ENCODE measurements around the gene ZNF750. TPM values are rescaled to one million over a fixed set of nuclear protein-coding genes. Genes with fewer than 3 reads are reported as not detected.

Gene ZNF750
- total and polyA plus RNA-seq, 10 of the 15 experiments (the other 5 are each of a cell fraction or from before 2014, with no cell fraction given), result 0.06 TPM; not detected in 9

DNA sequence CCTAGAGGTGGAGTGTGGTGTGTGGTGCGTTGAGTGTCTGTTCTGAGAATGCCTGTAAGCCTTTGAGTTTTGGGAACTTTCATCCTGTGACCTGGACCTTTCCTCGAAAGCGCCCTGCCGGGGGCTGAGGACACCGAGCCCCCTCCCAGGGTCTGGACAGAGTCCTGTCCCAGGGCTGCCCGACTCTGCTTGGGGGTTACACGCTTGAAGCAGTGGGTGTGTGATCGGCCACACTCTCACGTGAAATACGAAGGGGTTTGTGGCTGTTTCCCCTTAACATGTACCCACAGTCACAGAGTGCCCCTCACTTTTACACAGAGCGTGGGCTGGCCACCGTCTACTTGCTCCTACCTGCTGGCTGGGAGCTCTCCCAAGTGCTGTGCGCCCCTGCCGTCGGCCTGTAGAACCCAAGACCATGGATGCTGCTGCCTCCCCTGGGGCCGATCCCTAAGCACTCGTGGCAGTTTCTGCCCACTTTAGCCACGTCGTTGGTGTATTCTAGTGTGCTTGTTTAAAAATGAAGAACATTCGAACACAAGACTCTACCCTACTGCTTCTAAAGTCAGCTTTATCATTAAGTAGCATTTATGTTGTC is 6.8 kb downstream of the ZNF750 start (continued):
- TF ChIP-seq NFYB (IDR thresholded peaks at IDR 0.05; ENCODE audit: insufficient read depth, low read depth, low read length), result no peak
- TF ChIP-seq ZNF274 (IDR thresholded peaks at IDR 0.05; ENCODE audit: insufficient read depth, insufficient read length), result no peak

DNA sequence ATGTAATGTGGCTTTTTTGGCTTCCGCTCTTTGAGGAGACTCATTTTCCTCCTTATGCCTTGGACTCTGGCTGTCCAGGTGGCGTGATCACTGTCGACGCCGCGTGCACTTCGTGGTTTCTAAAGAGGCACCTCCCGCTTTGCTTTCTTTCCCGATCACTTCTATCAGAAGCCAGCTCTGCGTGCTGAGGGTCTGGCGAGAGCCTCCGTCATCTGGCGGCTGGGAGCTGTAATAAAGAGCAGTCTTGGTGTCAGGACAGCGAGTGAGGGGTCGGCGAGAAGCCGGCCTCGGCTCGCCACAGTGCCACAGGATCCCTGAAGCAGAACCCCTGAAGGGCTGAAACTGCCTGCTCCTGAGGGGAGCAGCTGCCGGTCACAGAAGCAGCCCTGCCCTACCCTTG is 7.4 kb downstream of the ZNF750 start:
- no peak overlapping the region for H3K27ac ChIP-seq (ENCODE audit: control insufficient read depth, insufficient read depth)
- 94% methylated on average over 20 of the region's 20 CpGs for whole genome bisulfite sequencing (ENCODE audit: insufficient coverage, insufficient replicate concordance, low lambda C conversion rate, missing lambda C conversion rate)
- H3K9ac ChIP-seq (ENCODE audit: control insufficient read depth, insufficient read depth, low read length), result no peak overlapping the region
- ChIA-PET POLR2A (no interaction called here), RAD21 (ENCODE audit: unreplicated experiment) (no interaction called here), SMC1A (ENCODE audit: uncharacterized antibody, unreplicated experiment) (no interaction called here), CTCF (no interaction called here)
- ATAC-seq, result no peak
- peaks cover 3 to 4% of the 10 kb centered on the region in 2 experiments; a peak in 3 of 4 replicates for H3K36me3 ChIP-seq (ENCODE audit: control insufficient read depth in 2 of 2, insufficient read depth in 2 of 2, low read length in 1 of 2)
- no peak for TF ChIP-seq GABPA (IDR thresholded peaks at IDR 0.05; ENCODE audit: low read depth)
- no peak for TF ChIP-seq KAT2A (conservative IDR thresholded peaks at IDR 0.05; ENCODE audit: control insufficient read depth, low read depth, low read length)
- no peak for TF ChIP-seq TCF12 (IDR thresholded peaks at IDR 0.05; ENCODE audit: low read depth, low read length)
- no peak for TF ChIP-seq CEBPB (IDR thresholded peaks at IDR 0.05; ENCODE audit: borderline replicate concordance in 1 of 2, low read depth in 2 of 2, low read length in 2 of 2)
- TF ChIP-seq HCFC1 (IDR thresholded peaks at IDR 0.05; ENCODE audit: low read length), result no peak
- no peak for TF ChIP-seq EZH2 (IDR thresholded peaks at IDR 0.05; ENCODE audit: borderline replicate concordance, control insufficient read depth, low read depth, low read length)
- TF ChIP-seq, protein P1, sequence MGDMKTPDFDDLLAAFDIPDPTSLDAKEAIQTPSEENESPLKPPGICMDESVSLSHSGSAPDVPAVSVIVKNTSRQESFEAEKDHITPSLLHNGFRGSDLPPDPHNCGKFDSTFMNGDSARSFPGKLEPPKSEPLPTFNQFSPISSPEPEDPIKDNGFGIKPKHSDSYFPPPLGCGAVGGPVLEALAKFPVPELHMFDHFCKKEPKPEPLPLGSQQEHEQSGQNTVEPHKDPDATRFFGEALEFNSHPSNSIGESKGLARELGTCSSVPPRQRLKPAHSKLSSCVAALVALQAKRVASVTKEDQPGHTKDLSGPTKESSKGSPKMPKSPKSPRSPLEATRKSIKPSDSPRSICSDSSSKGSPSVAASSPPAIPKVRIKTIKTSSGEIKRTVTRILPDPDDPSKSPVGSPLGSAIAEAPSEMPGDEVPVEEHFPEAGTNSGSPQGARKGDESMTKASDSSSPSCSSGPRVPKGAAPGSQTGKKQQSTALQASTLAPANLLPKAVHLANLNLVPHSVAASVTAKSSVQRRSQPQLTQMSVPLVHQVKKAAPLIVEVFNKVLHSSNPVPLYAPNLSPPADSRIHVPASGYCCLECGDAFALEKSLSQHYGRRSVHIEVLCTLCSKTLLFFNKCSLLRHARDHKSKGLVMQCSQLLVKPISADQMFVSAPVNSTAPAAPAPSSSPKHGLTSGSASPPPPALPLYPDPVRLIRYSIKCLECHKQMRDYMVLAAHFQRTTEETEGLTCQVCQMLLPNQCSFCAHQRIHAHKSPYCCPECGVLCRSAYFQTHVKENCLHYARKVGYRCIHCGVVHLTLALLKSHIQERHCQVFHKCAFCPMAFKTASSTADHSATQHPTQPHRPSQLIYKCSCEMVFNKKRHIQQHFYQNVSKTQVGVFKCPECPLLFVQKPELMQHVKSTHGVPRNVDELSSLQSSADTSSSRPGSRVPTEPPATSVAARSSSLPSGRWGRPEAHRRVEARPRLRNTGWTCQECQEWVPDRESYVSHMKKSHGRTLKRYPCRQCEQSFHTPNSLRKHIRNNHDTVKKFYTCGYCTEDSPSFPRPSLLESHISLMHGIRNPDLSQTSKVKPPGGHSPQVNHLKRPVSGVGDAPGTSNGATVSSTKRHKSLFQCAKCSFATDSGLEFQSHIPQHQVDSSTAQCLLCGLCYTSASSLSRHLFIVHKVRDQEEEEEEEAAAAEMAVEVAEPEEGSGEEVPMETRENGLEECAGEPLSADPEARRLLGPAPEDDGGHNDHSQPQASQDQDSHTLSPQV (IDR thresholded peaks at IDR 0.05), result no peak
- TF ChIP-seq, protein P2, sequence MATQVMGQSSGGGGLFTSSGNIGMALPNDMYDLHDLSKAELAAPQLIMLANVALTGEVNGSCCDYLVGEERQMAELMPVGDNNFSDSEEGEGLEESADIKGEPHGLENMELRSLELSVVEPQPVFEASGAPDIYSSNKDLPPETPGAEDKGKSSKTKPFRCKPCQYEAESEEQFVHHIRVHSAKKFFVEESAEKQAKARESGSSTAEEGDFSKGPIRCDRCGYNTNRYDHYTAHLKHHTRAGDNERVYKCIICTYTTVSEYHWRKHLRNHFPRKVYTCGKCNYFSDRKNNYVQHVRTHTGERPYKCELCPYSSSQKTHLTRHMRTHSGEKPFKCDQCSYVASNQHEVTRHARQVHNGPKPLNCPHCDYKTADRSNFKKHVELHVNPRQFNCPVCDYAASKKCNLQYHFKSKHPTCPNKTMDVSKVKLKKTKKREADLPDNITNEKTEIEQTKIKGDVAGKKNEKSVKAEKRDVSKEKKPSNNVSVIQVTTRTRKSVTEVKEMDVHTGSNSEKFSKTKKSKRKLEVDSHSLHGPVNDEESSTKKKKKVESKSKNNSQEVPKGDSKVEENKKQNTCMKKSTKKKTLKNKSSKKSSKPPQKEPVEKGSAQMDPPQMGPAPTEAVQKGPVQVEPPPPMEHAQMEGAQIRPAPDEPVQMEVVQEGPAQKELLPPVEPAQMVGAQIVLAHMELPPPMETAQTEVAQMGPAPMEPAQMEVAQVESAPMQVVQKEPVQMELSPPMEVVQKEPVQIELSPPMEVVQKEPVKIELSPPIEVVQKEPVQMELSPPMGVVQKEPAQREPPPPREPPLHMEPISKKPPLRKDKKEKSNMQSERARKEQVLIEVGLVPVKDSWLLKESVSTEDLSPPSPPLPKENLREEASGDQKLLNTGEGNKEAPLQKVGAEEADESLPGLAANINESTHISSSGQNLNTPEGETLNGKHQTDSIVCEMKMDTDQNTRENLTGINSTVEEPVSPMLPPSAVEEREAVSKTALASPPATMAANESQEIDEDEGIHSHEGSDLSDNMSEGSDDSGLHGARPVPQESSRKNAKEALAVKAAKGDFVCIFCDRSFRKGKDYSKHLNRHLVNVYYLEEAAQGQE (IDR thresholded peaks at IDR 0.05; ENCODE audit: low read depth, low read length), result no peak
- TF ChIP-seq MXI1 (IDR thresholded peaks at IDR 0.05; ENCODE audit: low read depth, low read length), result no peak
- H3K4me3 ChIP-seq, result no peak overlapping the region
- no peak for DNase-seq (ENCODE audit: low read depth, low spot score)
- H4K20me1 ChIP-seq (ENCODE audit: control insufficient read depth, insufficient read depth), result no peaks in the 10 kb centered on the region
- no peaks in the 10 kb centered on the region for H3K4me1 ChIP-seq (ENCODE audit: control insufficient read depth, insufficient read depth, low read length)
- no peak for FAIRE-seq
- H2AFZ ChIP-seq (ENCODE audit: control insufficient read depth, low read depth, low read length), result no peak overlapping the region
- no TSS peak for BruUV-seq (replicated peaks)
- H3K79me2 ChIP-seq (ENCODE audit: control insufficient read depth, insufficient read depth, low read length), result no peaks in the 10 kb centered on the region
- H3K9me3 ChIP-seq (replicated peaks; ENCODE audit: control insufficient read depth, insufficient read depth, low read length), result no peaks in the 10 kb centered on the region
- intact Hi-C loops (cut with micrococcal nuclease; ENCODE audit: unreplicated experiment), result no loop called here
- in situ Hi-C loops (cut with MboI), result no loop called here
- H3K4me2 ChIP-seq (ENCODE audit: control insufficient read depth, insufficient read depth), result no peak overlapping the region
- no peaks in the 10 kb centered on the region for H3K27me3 ChIP-seq (replicated peaks in 1 of 2; ENCODE audit: control insufficient read depth in 2 of 2, insufficient read depth in 2 of 2, low read length in 1 of 2)
